ENCODE data around the gene OTUB2. TPM values are rescaled to one million over a fixed set of nuclear protein-coding genes. Genes with fewer than 3 reads are reported as not detected.

Gene OTUB2
- total and polyA plus RNA-seq, 11 donors = 0.09 to 0.60 (median 0.38) TPM

- TF ChIP-seq CTCF (IDR thresholded peaks at IDR 0.05) (no peak), POLR2A (IDR thresholded peaks at IDR 0.05) (no peak)
- Histone ChIP-seq H3K4me1 (peaks cover 0 to 21% (median 16%) of the 10 kb centered on the region in 12 donors), H3K9me3 (no peaks in the 10 kb centered on the region), H3K27ac (peak overlapping the region in 10 of 12 donors; percentile 9 to 74 (median 56)), H3K4me3 (no peak overlapping the region), H3K27me3 (no peaks in the 10 kb centered on the region), H3K36me3 (peaks cover 0 to 36% (median 30%) of the 10 kb centered on the region in 9 donors)
- 46 to 73% (median 58%) methylated on average over 6 to 12 of the region's 12 CpGs for WGBS, 4 donors
- ATAC-seq (peak; percentile 9 to 38 (median 26)), DNase-seq (no peak)
- intact Hi-C loops (cut with DNase I) = no loop called here
Observed at GRCh38 chr14:94042433-94043091, 16.4 kb downstream of the OTUB2 start.

GRCh38 chr14:94043111-94043755, 17.1 kb downstream of the OTUB2 start:
- peak in 3 of 4 donors; percentile 2 to 19 (median 16) for ATAC-seq
- Histone ChIP-seq H3K36me3 (peaks cover 0 to 43% (median 36%) of the 10 kb centered on the region in 9 donors), H3K27me3 (no peaks in the 10 kb centered on the region)

GRCh38 chr14:94043756-94044475, 17.8 kb downstream of the OTUB2 start:
- no peak for TF ChIP-seq POLR2A (IDR thresholded peaks at IDR 0.05)
- no peak for TF ChIP-seq CTCF (IDR thresholded peaks at IDR 0.05)
- Histone ChIP-seq H3K4me3 (no peak overlapping the region), H3K9me3 (no peaks in the 10 kb centered on the region), H3K36me3 (peaks cover 0 to 50% (median 43%) of the 10 kb centered on the region in 9 donors), H3K27ac (no peak overlapping the region), H3K4me1 (peaks cover 0 to 27% (median 16%) of the 10 kb centered on the region in 12 donors), H3K27me3 (no peaks in the 10 kb centered on the region)
- intact Hi-C loops (cut with DNase I) = no loop called here
- ATAC-seq = no peak
- DNase-seq = no peak
- 86 to 89% (median 87%) methylated on average over 12 to 14 of the region's 14 CpGs for WGBS, 4 donors

More at GRCh38 chr14:94043111-94043755, 17.1 kb downstream of the OTUB2 start:
- Histone ChIP-seq H3K4me3 (no peak overlapping the region), H3K27ac (peak overlapping the region in 2 of 12 donors; percentile 54 to 59), H3K4me1 (peaks cover 0 to 21% (median 16%) of the 10 kb centered on the region in 12 donors), H3K9me3 (no peaks in the 10 kb centered on the region)
- no peak for TF ChIP-seq CTCF (IDR thresholded peaks at IDR 0.05)
- TF ChIP-seq POLR2A (IDR thresholded peaks at IDR 0.05) = no peak
- DNase-seq = no peak
- 77 to 83% (median 81%) methylated on average over 9 to 13 of the region's 13 CpGs for WGBS, 4 donors
- intact Hi-C loops (cut with DNase I) = no loop called here
